HL-60/S4 treated with phorbol 12-myristate 13-acetate at 8.2 ng/mL for 4 days and 3 days (cell line): ENCODE results near the gene GPR148.

ENCODE experiments used
- in situ Hi-C: fragments of 300-500 bp; cut with MboI; formaldehyde crosslinking; loops from 2 replicates; pipeline ENCODE4 v1.15.0; 2022; ENCODE audit warnings: low sequenced_read_pairs

Gene GPR148

DNA sequence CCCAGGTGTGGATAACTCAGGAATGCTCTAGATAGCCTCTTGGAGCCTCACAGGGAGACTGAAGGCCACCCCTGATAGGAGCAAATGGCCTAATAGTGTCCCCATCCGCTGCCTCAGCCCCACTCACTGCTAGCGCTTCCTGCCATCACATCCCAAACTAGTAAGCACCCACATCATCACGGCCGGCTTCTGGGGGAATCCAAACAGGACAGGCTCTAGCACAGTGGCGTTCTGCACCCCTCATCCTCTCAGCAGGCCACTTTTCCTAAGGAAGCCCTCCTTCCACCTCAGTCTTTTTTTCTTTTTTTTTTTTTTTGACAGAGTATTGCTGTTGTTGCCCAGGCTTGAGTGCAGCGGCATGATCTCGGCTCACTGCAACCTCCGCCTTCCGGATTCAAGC is 20.2 kb downstream of the GPR148 start:
- in situ Hi-C loops = no loop called here

DNA sequence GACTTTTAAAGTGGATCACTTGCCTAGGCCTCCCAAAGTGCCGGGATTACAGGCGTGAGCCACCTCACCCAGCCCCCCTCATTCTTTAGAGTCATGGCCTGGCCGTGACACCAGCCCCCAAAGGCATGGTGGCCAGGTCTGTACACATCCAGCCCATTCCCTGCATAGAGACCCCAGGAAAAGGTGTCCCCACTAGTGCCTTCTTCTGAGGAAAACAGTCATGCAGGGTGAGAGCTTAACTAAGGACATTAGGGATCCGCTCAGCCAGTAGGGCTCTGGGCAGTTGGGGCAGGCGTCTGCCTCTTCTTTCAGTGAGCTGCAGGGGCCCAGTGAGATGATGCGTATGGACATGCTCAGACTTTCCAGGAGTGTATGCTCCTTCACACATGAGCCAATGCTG is 20.8 kb downstream of the GPR148 start:
- in situ Hi-C loops = no loop called here

DNA sequence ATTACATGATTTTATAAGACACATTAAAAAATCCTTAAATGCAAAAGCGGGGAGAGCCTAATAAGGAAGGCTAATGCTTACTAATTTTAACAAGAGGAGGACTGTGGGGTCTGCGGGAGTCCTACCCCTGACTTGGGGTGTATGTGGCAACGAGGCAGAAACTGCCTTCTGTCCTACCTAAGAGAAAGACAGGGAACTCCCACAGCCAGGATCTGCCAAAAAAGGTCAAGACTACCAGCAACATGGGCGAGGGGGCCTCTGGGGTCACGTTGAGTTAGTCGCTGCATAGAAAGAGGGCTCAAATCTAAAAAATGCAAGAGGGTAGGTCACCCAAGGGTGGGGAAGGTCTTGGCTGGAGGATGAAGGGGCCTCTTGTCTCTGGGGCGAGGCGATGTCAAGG is 25.9 kb downstream of the GPR148 start:
- in situ Hi-C loops = no loop called here

DNA sequence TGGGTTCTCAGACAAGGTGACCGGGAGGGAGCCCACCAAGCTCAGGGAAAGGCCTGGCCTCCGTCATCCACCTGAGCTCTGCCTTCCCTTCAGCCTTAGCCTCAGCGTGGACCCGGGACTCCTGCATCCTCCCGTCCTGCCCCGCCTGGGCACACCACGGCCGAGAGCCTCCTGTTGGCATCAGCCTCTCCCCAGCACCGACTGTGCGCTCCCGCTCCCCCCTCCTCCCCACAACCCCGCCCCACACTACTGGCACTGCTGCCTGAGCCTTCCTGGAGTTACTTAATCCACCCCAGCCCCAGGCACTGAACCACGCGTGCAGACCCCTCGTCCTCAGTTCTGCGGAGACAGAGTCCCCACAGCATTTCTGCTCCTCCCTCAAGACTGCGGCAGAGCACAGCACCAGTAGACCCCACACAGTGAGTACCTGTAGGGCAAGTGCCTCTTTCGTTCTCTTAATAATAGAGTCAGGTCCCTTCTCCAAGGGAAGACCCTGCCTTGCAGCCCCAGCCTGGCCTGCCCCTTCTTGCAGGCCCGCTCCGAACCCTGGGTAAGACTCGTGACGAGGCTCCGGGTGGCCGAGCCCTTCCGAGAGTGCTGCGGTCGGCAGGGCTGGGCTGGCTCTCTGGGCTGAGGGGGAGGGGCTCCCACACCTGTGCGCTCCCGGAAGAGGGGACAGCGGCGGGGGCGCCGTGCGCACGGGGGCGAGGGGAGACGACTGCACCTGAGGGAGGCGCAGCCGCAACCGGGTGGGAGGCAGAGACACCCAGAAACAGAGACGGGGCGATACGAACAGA is 26.6 kb downstream of the GPR148 start, which contains the start of gene AMER3:
TSS of gene AMER3 (plus strand) at position 285 of the 797 bp plus-strand sequence. CDS start 6,533 bp downstream, outside the sequence.
- in situ Hi-C loops = no loop called here

DNA sequence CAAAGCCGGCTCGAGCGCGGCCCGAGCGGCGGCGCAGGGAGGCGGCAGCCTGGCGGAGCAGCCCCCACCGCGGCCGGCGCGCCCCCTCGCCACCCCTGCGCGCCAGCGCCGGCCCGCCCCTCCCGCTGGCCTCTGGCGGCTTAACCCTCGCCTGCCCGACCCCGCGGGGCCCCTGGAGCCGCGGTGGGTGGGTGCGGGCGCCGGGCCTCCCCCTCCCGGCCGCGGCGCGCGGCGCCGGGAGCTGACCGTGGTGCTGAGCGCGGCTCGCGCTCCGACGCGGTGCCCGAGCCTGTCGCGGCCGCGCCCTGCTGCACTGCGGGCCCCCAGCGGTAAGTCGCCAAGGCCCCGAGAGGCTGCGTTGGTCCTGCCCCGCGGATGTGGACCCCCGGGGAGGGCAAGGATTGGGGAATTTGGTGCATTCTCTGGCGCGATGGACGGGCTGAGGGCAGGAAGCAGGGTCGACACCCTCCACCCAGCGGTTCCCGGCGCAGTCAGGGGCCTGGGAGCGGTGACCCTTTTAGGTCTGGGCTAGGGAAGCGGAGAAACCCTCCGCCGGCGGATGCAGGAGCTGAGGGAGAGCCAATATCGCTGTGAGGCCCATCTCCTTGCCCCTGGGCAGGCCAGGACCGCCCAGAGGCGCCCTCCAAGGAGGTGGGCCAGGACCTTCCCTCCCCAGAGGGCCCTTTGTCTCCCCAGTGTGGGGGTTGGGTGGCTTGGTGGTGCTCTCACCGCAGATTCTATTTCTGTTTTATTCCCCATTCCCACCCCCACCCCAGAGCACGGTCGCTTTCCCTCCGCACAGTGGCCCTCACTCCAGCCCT is 27.4 kb downstream of the GPR148 start:
- in situ Hi-C loops = no loop called here

DNA sequence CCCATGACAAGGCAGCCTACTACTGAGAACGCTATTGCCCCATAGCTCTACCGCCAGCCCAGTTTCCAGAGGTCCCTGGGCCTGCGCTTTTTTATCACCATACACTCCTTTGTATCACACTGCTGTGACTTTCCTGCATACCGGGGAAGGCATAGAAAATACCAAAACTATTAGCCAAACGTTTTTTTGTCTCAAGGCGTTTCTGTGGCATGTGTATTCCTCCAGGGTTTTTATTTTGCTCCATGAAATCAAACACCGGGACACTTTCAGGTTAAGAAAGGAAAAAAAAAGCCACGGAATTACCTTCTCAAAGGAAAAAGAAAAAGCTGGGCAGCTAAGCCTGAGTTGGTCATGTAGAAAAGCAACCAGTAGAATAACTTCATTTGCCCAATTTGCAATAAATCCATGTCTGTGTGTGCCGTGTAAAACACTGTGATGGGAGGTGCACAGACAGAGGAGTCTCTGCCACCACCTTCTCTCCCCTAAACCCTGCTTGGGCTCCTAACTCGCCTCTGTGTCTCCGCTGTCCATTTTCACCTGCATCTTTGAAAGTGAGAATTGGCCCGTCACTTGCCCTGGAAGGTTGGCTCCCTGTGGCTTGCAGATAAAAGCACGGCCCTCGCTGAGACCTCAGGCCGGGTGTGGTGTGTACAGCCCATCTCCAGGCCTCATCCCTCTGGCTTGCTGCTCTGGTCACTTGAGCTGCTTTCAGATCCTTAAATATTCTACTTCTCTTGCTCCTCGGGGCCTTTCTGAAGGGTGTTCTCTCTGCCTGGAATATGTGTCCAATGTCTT is 28.2 kb downstream of the GPR148 start:
- in situ Hi-C loops = no loop called here

DNA sequence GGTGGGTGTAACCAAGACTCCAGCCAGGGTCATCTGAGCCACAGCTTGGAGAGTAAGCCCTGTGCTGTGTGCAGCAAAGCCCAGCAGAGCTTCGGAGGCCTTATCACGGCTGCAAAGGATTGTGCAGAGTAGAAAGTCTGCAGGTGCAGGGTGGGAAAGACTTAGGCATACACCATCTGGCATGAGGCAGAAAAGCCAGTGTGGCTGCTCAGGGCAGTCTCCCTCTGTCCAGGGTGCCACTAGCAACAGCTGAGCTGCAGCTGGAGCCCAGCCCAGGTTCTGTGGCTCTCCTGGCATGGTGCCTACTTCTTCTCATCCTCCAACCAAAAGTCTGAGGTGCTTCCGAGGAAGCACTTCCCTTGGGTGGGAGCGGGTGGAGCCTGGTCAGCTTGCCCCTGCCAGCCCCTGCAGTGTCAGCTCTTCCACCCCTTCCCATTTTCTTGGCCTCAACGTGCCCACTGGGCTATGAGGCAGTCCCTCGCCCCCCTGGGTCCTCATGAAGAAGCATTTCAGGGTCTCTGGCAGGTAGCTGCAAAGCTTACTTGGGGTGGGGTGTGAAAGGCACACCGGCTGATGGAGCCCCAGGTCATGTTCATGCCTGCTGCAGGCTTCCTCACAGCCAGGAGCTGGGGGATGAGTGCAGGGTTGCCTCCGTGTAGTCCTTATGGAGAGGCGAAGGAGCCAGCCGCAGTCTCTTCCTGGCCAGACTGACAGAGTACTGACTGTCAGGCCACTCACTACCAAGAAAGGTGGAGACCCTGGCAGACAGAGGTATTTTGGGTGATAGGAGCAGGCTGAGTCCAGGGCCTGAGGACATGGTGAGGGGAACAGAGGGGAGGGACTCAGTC is 31.3 kb downstream of the GPR148 start:
- in situ Hi-C loops = no loop called here

DNA sequence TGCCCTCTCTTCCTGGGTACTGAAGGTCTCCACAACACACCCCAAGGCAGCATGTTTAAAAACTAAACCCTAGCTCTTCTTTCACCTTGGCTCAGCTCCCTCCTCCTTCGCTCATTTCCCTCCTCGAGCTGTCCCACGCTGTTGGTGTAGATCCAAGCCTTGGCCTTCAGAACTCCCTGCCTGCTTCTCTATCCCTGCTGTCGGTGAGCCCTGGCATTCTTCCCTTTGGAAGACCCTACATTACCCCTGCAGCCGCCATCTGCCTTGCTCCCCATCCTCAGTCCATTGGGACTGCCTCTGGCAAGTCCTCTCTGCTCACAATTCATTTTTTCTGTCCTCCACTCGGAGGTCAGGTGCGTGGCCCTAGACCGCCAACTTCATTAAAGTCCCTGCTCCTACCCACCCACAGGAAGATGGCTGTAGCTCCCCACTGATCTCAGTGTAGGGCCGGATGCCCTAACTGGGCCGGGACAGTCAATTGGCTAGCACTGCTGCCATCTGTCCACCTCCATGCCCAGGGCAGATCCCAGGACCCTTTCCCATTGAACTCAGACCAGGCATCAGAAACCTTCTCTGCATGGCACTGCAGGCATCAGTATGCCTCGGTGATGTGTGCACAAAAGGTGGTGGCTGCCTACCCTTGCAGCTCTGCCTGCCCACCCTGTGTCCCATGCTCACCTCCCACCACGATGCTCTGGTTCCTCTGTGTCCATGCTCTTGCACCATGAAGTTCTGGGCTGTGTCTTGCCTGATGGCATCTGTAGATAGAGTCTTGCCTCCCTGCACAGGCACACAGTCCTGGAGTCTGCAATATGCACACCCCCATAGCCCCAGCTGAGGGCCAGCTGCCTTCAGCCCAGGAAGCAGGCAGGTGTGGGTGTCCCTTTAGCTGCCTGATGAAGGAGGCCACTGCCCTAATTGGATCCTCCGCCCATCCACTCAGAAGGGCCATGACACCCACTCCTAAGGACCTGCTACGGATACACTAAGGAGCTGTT is 32.2 kb downstream of the GPR148 start:
- in situ Hi-C loops = no loop called here

DNA sequence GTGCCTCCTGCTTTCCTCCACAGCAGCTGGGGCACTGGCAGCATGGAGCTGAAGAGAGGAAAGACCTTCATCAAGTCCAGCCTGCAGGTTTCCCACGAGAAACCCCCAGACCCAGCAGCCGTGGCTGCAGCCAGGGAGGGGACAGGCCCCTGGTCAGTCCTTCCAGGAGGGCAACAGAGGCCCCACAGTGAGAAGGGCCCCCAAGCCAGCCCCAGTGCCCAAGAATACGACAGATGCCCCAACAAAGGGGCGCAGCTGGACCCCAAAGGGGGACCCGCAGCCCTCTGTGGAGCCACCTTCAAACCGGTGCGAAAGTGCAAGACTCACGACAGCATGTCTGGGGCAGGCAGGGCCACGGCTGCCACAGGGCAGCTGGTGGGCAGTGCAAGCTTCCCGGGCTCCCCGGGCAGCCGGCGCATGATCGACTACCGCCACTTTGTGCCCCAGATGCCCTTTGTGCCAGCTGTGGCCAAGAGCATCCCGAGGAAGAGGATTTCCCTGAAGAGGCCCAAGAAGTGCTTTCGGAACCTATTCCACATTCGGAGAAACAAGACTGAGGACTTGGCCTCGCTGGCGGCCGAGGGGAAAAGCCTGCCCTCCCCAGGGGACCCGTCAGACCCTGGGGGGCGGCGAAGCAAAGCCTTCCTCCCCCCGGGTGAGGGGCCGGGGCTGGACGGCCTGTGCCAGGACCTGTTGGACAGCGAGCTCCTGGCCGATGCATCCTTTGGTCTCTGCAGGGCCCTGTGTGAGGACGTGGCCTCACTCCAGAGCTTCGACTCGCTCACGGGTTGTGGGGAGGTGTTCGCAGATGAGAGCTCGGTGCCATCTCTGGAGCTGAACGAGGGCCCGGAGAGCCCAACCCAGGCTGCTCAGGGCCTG is 33.4 kb downstream of the GPR148 start:
- in situ Hi-C loops = no loop called here

DNA sequence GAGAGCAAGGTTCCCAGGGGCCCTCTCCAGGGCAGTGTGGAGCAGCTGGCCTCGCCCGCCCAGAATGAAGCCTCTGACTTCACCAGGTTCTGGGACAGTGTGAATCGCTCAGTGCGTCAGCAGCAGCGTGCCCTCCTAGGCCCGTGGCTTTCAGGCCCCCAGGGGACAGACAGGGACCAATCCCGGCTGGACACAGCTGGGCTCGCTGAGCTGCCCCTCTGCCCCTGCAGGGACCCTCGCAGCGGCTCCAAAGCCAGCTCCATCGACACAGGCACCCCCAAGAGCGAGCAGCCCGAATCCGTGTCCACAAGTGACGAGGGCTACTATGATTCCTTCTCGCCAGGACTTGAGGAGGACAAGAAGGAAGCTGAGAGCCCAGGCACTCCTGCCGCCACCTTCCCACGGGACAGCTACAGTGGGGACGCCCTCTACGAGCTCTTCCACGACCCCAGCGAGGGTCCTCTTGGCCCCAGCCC is 34.1 kb downstream of the GPR148 start:
- in situ Hi-C loops = no loop called here

DNA sequence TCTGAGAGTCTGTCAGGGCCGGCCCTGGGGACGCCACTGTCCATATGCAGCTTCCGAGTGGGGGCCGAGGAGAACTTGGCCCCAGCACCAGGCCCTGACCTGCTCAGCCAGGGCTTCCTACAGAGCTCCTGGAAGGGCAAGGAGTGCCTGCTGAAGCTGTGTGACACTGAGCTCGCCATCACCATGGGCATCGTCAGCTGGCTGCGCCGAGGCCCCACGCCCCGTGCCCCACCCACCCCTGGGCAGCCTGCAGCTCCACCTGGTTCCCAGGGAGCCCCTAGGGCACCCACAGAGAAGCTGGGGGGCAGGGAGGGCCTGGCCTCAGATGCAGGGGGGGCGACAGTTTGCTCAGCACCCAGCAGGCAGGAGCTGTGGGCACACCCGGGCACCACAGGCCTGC is 34.5 kb downstream of the GPR148 start:
- in situ Hi-C loops = no loop called here

DNA sequence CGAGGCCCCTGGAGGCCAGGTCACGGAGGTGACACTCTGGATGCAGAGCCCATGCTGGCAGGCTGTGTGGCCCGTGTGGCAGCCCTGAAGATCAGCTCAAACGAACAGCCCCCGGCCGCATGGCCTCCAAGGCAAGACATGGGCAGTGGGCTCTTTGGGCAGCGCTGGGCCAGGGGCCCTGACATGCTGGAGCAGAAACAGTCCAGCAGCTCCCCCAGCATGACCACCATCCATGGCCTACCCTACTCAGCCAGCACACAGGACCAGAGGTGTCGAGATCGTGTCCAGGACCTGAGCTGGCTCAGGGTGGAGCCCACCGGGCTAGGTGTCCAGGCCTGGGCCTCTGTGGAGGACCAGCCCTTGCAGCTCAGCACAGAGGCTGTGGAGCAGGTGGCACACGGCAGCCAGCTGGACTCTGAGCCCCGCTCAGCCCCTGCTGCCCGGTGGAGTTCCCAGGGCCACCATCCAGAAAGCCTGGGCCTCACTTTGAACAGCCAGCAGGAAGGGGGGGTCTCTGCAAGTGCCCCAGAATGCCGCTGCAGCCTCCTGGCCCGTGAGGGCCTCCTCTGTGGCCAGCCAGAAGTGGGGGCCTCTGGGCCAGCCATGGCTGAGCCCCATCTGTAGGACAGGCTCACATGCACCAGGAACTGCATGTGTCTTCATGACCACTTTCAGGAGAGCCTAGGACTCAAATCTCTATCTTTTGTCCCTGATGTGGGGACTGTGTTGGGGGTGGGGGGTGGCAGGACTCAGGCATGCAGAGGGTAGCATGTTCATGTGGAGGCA is 35.4 kb downstream of the GPR148 start:
- in situ Hi-C loops = no loop called here

DNA sequence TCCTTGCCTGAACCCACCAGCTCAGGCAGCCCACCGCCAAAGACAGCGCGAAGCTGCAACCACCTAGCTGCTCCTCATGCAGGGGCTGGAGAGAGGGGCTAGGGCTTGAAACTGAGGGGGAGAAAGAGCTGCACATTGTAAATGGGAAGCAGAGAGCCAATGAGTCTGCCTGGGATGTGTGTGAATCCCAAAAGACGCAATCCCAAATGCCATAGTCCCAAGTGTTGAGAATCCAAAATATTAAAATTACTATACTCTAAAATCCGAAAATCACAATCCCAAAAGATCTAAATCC is 35.9 kb downstream of the GPR148 start:
- in situ Hi-C loops = no loop called here

DNA sequence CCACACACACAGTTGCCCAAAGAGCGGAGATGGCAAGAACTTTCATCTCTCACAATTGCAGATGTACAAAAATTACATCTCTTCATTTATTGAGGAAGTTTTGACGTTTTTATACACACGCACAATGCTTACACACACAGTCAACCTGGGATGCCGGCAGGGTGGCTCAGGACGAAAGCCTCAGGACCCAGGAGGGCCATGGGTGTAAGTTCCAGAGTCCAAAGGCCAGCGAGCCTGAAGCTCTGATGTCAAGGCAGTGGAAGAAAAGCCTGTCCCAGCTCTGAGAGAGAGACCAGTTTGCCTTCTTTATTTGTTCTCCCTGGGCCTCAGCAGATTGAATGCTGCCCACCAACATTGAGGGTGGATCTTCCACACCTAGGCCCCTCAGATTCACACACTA is 36.6 kb downstream of the GPR148 start:
- in situ Hi-C loops = no loop called here

DNA sequence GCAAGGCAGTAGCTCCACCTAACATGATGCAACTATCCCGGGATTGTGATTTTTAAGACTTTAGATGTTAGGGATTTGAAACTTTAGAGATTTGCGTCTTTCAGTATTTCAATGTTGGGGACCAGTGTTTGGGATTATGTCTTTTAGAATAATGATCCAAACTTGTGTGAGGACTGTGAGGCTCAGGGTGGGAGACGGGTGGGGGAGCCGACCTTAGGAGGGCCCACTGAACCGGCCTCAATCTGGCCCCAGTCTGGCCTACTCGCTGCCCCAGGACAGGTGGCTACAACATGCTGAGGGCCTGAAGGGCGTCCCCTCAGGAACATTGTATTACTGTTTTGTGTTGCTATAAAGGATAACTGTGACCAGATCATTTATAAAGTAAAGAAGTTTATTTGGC is 37.2 kb downstream of the GPR148 start:
- in situ Hi-C loops = no loop called here

DNA sequence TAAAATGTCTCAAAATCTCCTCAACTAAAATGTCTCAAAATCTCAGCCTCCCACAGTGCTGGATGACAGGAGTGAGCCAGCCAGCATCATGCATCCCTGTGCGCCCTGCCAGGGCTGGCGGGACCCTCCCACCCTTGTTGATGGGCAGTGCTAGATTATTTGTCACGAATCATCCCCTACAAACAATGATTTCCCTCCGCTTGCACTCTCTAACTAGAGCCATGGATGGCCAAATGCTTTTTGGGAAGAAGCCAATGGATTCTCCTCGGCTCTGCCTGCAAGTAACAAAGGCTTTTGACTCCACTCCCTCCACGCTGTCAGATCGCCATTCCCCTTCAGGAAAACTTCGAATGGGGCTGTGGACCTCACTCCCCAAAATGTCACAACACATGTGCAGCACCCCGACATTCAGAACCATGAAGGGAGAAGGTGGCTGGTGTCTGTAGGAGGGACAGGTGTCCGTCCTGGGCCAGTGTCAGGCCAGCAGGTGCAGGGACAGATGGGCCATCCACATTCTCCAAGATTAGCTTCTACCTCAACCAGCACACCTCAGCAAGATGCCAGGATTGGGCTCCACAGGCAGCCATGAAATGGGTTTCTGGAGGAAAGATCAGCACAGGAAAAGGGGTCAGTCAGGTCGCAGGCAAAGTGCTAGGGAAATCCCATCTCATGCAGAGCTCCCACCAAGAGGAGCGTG is 38.0 kb downstream of the GPR148 start:
- in situ Hi-C loops = no loop called here

DNA sequence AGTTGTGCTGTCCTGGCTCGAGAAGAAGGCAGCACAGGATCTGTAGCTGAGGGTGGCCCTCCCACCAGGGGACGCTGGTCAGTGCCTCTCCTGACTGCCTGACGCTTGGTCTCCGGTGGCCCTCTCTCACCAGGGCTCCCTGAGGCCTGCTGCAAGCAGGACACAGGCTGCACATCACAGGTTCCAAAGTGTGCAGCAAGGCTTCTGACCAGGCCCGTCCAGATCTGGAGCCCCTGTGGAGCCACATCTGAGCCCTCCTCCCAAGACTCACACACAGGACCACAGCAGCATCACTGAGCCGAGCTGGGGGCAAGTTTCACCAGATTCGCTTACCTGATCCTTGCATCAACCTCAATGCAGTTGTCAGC is 38.5 kb downstream of the GPR148 start:
- in situ Hi-C loops = no loop called here
